ENCODE results near the gene KLHL35.

- TF ChIP-seq CTCF (IDR thresholded peaks at IDR 0.05; ENCODE audit: insufficient read depth, low read length, poor library complexity, severe bottlenecking) = no peak
- no peak for TF ChIP-seq EZH2phosphoT487 (conservative IDR thresholded peaks at IDR 0.05; ENCODE audit: low read length)
These were observed 2.0 kb upstream of the KLHL35 start for GRCh38 chr11:75434886-75435570.

Data from SU-DHL-6 (cell line).